CD4-positive, CD25-positive, alpha-beta regulatory T cell (primary cell): ENCODE measurements around the gene RGL4. TPM values are rescaled to one million over a fixed set of nuclear protein-coding genes. Genes with fewer than 3 reads are reported as not detected.
"Not testable (repeated sequence)": the region's sequence is repeated elsewhere in the genome, so short reads cannot be mapped to it uniquely, and the experiment has no call there.

Source experiments
- ATAC-seq, 2 donors: fragments of 150-1000 bp; cut with Tn5 transposase; one replicate each; pipeline ENCODE4 v1.10.0; 2021; ENCODE audit warnings: low read depth in 2 of 2, moderate number of reproducible peaks in 2 of 2, moderate library complexity in 1 of 2
- DNase-seq, 3 donors: peaks; one replicate each; pipeline versions ENCODE4 v3.0.0 to v3.0.0-alpha.2; 2012 to 2022; ENCODE audit warnings: mixed read lengths in 1 of 3
- H3K27ac ChIP-seq: one replicate; pipeline ENCODE4 v1.7.0; 2013; ENCODE audit warnings: mild to moderate bottlenecking, low read length; ENCODE audit not compliant: insufficient read depth, poor library complexity, severe bottlenecking
- H3K27me3 ChIP-seq: one replicate; pipeline ENCODE4 v1.7.0; 2013; ENCODE audit warnings: low read length; ENCODE audit not compliant: control insufficient read depth, insufficient read depth
- H3K36me3 ChIP-seq: one replicate; pipeline ENCODE4 v1.7.0; 2013; ENCODE audit warnings: mild to moderate bottlenecking, low read length, moderate library complexity; ENCODE audit not compliant: control insufficient read depth, insufficient read depth
- H3K4me1 ChIP-seq: 2 replicates; pipeline ENCODE4 v1.7.0; 2013; ENCODE audit warnings: mild to moderate bottlenecking, low read length; ENCODE audit not compliant: insufficient read depth, control insufficient read depth, poor library complexity, severe bottlenecking
- H3K4me3 ChIP-seq: one replicate; pipeline ENCODE4 v1.7.0; 2013; ENCODE audit warnings: low read depth, mild to moderate bottlenecking, low read length, moderate library complexity
- H3K9me3 ChIP-seq, 2 experiments: 1 replicate in 1 of 2; 2 replicates in 1 of 2; pipeline ENCODE4 v1.7.0; 2013; ENCODE audit warnings: low read length in 2 of 2, mild to moderate bottlenecking in 1 of 2, moderate library complexity in 1 of 2; ENCODE audit not compliant: control insufficient read depth in 2 of 2
- H3K27ac Mint-ChIP-seq, 3 donors: one replicate each; pipeline ENCODE4 v1.8.0; 2020 to 2022; ENCODE audit warnings: mild to moderate bottlenecking in 3 of 3, mixed read lengths in 3 of 3, moderate library complexity in 2 of 3
- H3K27me3 Mint-ChIP-seq: one replicate; pipeline ENCODE4 v1.8.0; 2022; ENCODE audit warnings: mild to moderate bottlenecking, mixed read lengths
- H3K36me3 Mint-ChIP-seq: one replicate; pipeline ENCODE4 v1.8.0; 2020; ENCODE audit warnings: mixed read lengths
- H3K4me1 Mint-ChIP-seq, 4 donors: one replicate each; pipeline ENCODE4 v1.8.0; 2020 to 2022; ENCODE audit warnings: mixed read lengths in 4 of 4, mild to moderate bottlenecking in 1 of 4
- H3K4me3 Mint-ChIP-seq, 4 donors: one replicate each; pipeline ENCODE4 v1.8.0; 2020 to 2022; ENCODE audit warnings: mild to moderate bottlenecking in 4 of 4, mixed read lengths in 4 of 4, moderate library complexity in 3 of 4
- H3K9me3 Mint-ChIP-seq, 7 donors: one replicate each; pipeline ENCODE4 v1.8.0; 2020 to 2022; ENCODE audit warnings: mixed read lengths in 7 of 7, mild to moderate bottlenecking in 3 of 7, moderate library complexity in 2 of 7
- polyA plus RNA-seq, 4 donors: library from polyadenylated mRNA; unstranded; fragments of 300-500 nt; fragmentation: Illumina TruSeq; gene quantifications; one replicate each; pipeline ENCODE4 v1.2.3, GENCODE V29; 2021
- total RNA-seq: library from RNA; stranded (reverse); gene quantifications from one replicate; pipeline ENCODE4 v1.2.3, GENCODE V29; 2022

RGL4 gene
- total and polyA plus RNA-seq, 5 donors from 2014 or later, result 22.1 to 85.0 (median 82.7) TPM

GRCh38 chr22:23674886-23675501 lies 15.8 kb upstream of the RGL4 start:
- not testable (repeated sequence) for H3K9me3 ChIP-seq, H3K27ac ChIP-seq, H3K4me3 ChIP-seq, H3K27me3 Mint-ChIP-seq, H3K36me3 ChIP-seq, H3K27me3 ChIP-seq, DNase-seq, H3K4me3 Mint-ChIP-seq, H3K9me3 Mint-ChIP-seq, ATAC-seq, H3K4me1 ChIP-seq
- Mint-ChIP-seq H3K27ac (peak overlapping the region in 1 of 3 donors; percentile 76), H3K4me1 (peaks cover 0 to 16% (median 2%) of the 10 kb centered on the region in 4 donors), H3K36me3 (peaks cover 26% of the 10 kb centered on the region)

GRCh38 chr22:23675502-23676415 lies 15.1 kb upstream of the RGL4 start:
- ATAC-seq (peak in 1 of 2 donors; percentile 10), DNase-seq (peak in 1 of 3 donors; percentile 28)
- H3K36me3 ChIP-seq, result peaks cover 3% of the 10 kb centered on the region
- H3K27me3 ChIP-seq, result no peaks in the 10 kb centered on the region
- H3K36me3 Mint-ChIP-seq, result peaks cover 32% of the 10 kb centered on the region
- peak overlapping the region in 2 of 3 donors; percentile 34 to 51 for H3K27ac Mint-ChIP-seq
- H3K4me1 Mint-ChIP-seq, result peaks cover 0 to 16% (median 2%) of the 10 kb centered on the region in 4 donors
- no peak overlapping the region for H3K4me3 ChIP-seq
- peaks cover 4% of the 10 kb centered on the region for H3K4me1 ChIP-seq
- H3K4me3 Mint-ChIP-seq, result no peak overlapping the region
- no peaks in the 10 kb centered on the region for H3K9me3 ChIP-seq
- no peaks in the 10 kb centered on the region for H3K9me3 Mint-ChIP-seq
- no peak overlapping the region for H3K27ac ChIP-seq
- H3K27me3 Mint-ChIP-seq, result no peaks in the 10 kb centered on the region

DNA sequence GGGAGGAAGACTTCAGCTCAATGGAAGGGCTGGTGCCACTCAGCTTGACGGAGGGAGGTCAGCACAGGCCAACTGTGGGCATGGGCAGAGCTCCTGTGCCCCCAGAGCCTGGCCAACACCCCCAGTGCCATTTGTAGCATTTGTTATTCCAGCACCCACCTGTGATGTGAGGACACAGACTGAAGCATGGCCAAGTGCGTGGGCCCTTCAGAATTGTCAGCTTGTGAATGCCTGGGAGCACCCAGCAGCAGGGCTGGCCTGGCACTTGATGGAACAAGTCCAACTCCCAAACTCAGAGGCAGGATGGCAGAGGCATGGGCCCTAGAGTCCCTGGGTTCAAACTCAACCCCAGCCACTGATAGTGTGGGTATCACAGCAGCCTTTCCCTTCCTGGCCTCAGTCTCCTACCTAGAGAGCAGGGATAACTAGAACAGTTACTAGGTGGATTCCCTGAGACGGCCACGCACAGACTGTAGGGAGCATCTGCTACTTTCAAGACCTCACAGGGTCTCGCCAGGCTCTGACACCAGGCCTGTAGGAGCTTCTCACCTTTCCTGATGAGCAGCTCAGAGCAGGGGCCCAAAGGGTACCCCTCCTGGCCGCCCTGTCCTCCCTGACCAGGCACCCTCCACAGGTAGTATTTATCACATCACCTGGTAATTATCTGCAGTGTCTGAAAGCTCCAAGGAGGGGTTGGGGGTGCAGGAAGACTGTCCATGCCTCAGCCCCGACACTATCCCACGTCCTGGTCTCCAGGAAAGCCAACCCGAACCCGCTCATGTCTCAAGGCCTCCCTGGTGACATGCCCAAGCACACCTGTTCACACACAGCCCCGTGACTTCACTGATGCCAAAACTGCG lies 13.7 kb upstream of the RGL4 start:
- H3K9me3 ChIP-seq, H3K9me3 Mint-ChIP-seq, H3K4me3 Mint-ChIP-seq, H3K4me3 ChIP-seq, H3K27me3 ChIP-seq, H3K4me1 ChIP-seq, ATAC-seq, H3K27ac ChIP-seq, DNase-seq, H3K27me3 Mint-ChIP-seq: not testable (repeated sequence)
- peak overlapping the region in 2 of 3 donors; percentile 51 to 85 for H3K27ac Mint-ChIP-seq
- peaks cover 11% of the 10 kb centered on the region for H3K36me3 ChIP-seq
- peaks cover 36% of the 10 kb centered on the region for H3K36me3 Mint-ChIP-seq
- peaks cover 0 to 16% (median 2%) of the 10 kb centered on the region in 4 donors for H3K4me1 Mint-ChIP-seq

- Mint-ChIP-seq H3K36me3 (peaks cover 40% of the 10 kb centered on the region), H3K4me3 (no peak overlapping the region), H3K9me3 (no peaks in the 10 kb centered on the region), H3K4me1 (peaks cover 0 to 15% (median 2%) of the 10 kb centered on the region in 4 donors), H3K27me3 (no peaks in the 10 kb centered on the region), H3K27ac (peak overlapping the region in 2 of 3 donors; percentile 51 to 85)
- Histone ChIP-seq H3K4me3 (no peak overlapping the region), H3K27ac (no peak overlapping the region), H3K27me3 (no peaks in the 10 kb centered on the region), H3K9me3 (no peaks in the 10 kb centered on the region), H3K36me3 (peaks cover 16% of the 10 kb centered on the region), H3K4me1 (peaks cover 4% of the 10 kb centered on the region)
- DNase-seq, result no peak
- no peak for ATAC-seq
These were observed 13.2 kb upstream of the RGL4 start for GRCh38 chr22:23677701-23677995.

DNA sequence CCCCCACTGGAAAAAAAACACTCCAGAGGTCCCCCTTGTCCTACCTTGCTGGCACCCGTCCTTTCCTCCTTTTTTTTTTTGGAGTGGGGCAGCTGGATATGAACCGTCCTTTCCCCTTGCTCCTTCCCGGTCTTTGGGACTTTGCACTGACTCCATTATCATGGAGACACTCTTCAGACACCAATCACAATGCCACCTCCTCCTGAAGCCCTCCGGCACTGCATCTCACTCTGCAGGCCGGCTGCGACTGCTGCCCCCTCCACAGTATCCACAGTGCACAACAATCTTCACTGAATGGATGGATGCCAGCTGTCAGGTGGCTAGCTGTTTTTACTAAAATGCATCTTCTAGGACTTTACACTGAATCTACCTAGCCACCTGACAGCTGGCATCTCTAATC lies 12.7 kb upstream of the RGL4 start:
- DNase-seq, result no peak
- peaks cover 43% of the 10 kb centered on the region for H3K36me3 Mint-ChIP-seq
- no peaks in the 10 kb centered on the region for H3K27me3 Mint-ChIP-seq
- peaks cover 20% of the 10 kb centered on the region for H3K36me3 ChIP-seq
- H3K9me3 Mint-ChIP-seq, result no peaks in the 10 kb centered on the region
- H3K27ac Mint-ChIP-seq, result peak overlapping the region in 2 of 3 donors; percentile 85 to 90
- H3K27ac ChIP-seq, result no peak overlapping the region
- ATAC-seq, result no peak
- H3K27me3 ChIP-seq, result no peaks in the 10 kb centered on the region
- peaks cover 0 to 14% (median 3%) of the 10 kb centered on the region in 4 donors for H3K4me1 Mint-ChIP-seq
- H3K4me1 ChIP-seq, result peaks cover 4% of the 10 kb centered on the region
- no peak overlapping the region for H3K4me3 ChIP-seq
- no peak overlapping the region for H3K4me3 Mint-ChIP-seq
- no peaks in the 10 kb centered on the region for H3K9me3 ChIP-seq

DNA sequence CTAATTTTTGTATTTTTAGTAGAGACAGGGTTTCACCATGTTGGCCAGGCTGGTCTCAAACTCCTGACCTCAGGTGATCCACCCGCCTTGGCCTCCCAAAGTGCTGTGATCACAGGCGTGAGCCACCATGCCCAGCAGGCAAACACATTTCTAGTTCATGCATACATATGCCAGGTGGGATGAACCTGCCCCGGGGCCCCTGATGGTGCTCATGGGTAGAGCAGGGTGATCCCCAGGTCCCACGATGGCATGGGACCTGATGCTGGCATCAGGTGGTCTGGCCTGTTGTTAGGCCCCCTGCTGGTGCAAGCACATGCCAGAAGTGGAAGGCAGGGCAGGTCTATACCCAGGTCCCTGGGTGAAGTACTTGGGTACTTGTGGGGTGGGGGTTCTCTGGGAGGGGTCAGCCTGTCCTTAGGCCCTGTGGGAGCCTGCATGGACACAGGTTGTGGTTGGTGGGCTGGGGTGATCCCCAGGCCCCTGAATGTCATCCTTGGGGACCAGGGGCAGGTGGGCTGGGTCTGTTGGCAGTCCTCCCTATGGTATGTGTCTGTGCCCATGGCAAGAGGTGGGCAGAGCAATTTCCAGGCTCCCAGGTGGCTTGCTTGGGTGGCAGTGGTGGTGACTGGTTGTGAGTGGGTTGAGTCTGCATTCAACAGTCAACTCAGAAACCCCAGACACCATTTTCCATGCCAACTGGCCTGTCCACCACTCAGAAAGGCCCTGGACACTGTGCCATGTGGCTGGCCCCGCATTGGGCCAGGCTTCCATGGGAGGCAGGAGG lies 9.6 kb upstream of the RGL4 start:
- no peaks in the 10 kb centered on the region for H3K27me3 ChIP-seq
- Mint-ChIP-seq H3K36me3 (peaks cover 45% of the 10 kb centered on the region), H3K4me1 (peaks cover 0 to 11% (median 3%) of the 10 kb centered on the region in 4 donors), H3K9me3 (no peaks in the 10 kb centered on the region), H3K27me3 (no peaks in the 10 kb centered on the region), H3K27ac (peak overlapping the region in 1 of 3 donors; percentile 69), H3K4me3 (no peak overlapping the region)
- peaks cover 25% of the 10 kb centered on the region for H3K36me3 ChIP-seq
- ATAC-seq, result no peak
- DNase-seq, result no peak
- H3K4me3 ChIP-seq, result no peak overlapping the region
- peaks cover under 1% of the 10 kb centered on the region for H3K4me1 ChIP-seq
- no peak overlapping the region for H3K27ac ChIP-seq
- H3K9me3 ChIP-seq, result no peaks in the 10 kb centered on the region

DNA sequence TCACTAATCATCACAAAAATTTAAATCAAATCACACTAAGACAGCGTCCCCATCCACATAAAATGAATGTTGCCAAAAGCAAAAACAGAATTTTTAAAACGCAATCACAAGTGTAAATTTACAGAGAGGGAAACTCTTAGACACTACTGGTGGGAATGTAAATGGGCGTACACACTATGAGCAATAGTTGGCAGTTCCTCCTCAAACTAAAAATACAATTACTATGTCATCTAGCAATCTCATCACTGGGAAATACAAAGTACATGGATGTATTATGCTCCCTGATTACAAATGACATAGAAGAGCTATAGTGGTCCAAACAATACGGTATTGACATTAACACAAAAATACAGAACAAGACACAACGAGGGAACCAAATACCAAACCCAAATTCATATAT lies 8.7 kb upstream of the RGL4 start:
- Histone ChIP-seq H3K4me1 (no peaks in the 10 kb centered on the region), H3K27ac (no peak overlapping the region), H3K36me3 (peaks cover 25% of the 10 kb centered on the region), H3K27me3 (no peaks in the 10 kb centered on the region), H3K9me3 (no peaks in the 10 kb centered on the region), H3K4me3 (no peak overlapping the region)
- peaks cover 0 to 7% (median 3%) of the 10 kb centered on the region in 4 donors for H3K4me1 Mint-ChIP-seq
- no peaks in the 10 kb centered on the region for H3K27me3 Mint-ChIP-seq
- peak overlapping the region in 1 of 3 donors; percentile 55 for H3K27ac Mint-ChIP-seq
- H3K36me3 Mint-ChIP-seq, result peaks cover 45% of the 10 kb centered on the region
- no peak overlapping the region for H3K4me3 Mint-ChIP-seq
- peaks cover 0 to 2% (median 0%) of the 10 kb centered on the region in 7 donors for H3K9me3 Mint-ChIP-seq
- ATAC-seq (no peak), DNase-seq (no peak)
